ENCODE measurements around the gene AKT2. TPM values are rescaled to one million over a fixed set of nuclear protein-coding genes. Genes with fewer than 3 reads are reported as not detected.

The AKT2 gene
- total RNA-seq, 2 experiments from 2014 or later = 139 to 144 TPM

DNA sequence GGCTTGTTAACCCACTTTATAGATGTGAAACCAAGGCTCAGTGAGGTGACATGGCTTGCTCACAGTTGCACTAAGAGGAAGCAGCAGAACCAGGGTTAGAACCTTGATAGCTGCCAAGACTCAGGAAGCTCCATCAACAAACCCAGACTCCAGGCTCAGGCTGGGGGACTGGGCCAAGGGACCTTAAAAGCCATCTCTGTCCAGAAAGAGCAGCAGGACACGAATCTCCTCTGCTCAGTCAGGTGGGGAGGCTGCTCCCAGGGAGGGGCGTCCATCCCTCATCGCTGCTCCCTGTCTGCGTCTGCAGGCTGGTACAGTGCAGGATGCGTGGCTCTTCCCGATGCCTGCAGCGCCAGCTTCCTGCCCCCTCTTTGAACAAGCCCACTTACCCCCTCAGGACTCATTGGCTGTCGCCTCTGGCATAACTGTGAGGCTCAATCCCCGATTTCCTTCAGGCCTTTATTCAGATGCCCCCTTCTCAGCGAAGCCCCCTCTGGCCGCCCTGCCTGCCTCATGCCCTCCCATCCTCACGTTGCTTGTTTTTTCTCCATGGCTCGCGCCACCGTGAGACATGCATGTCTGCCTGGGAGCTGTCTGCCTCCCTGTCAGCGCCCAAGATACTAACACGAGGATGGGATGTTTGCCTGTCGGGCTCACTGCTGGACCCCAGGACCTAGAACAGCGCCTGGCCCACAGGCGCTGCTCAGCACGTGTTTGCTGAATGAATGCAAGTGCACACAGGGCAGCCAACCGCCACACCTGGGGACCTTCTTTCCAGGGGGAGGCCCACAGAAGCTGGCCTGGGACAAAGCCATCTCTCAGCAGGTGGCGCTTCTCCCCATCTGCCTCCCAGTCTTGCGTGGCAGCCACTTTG lies 21.5 kb downstream of the AKT2 start:
- TF ChIP-seq, protein P1, sequence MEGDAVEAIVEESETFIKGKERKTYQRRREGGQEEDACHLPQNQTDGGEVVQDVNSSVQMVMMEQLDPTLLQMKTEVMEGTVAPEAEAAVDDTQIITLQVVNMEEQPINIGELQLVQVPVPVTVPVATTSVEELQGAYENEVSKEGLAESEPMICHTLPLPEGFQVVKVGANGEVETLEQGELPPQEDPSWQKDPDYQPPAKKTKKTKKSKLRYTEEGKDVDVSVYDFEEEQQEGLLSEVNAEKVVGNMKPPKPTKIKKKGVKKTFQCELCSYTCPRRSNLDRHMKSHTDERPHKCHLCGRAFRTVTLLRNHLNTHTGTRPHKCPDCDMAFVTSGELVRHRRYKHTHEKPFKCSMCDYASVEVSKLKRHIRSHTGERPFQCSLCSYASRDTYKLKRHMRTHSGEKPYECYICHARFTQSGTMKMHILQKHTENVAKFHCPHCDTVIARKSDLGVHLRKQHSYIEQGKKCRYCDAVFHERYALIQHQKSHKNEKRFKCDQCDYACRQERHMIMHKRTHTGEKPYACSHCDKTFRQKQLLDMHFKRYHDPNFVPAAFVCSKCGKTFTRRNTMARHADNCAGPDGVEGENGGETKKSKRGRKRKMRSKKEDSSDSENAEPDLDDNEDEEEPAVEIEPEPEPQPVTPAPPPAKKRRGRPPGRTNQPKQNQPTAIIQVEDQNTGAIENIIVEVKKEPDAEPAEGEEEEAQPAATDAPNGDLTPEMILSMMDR (IDR thresholded peaks at IDR 0.05) = no peak
- intact Hi-C loops (cut with micrococcal nuclease) = no loop called here
- POLR2A ChIA-PET = interaction anchor here (0.5 to 1.2 kb wide), 4 partner anchors 11 to 1901 kb away, joined by 3 read pairs; no protein-coding TSS in a partner anchor
- ATAC-seq = no peak
- Mint-ChIP-seq H3K36me3 (ENCODE audit: low read depth) (peaks cover 33% of the 10 kb centered on the region), H3K27me3 (no peaks in the 10 kb centered on the region), H3K4me3 (no peak overlapping the region), H3K9me3 (no peaks in the 10 kb centered on the region), H3K4me1 (ENCODE audit: low read depth) (peaks cover 23% of the 10 kb centered on the region), H3K27ac (no peak overlapping the region)
- no peak for DNase-seq
- CTCF ChIA-PET = no interaction called here

DNA sequence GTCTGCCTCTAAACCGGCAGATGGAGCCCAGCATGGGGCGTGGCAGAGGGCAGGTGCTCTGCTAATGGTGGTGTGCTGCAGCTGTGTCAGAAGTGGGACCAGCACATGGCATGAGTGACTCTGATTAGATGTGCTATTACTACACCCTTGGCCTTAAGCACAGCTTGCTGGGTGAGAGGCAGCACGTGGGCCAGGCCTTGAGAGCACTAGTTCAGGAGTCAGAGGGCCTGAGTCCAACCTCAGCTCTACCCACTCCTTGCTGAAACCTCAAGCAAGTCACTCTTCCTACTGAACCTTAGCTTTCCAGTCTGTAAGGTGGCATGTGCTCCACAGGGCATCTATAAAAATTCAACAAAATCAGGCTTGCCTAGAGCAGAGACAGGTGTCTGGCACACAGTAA lies 22.7 kb downstream of the AKT2 start:
- POLR2A ChIA-PET = interaction anchor here (0.9 kb wide), 1 partner anchor 13 kb away, joined by 3 read pairs; no protein-coding TSS in a partner anchor
- H3K9me3 Mint-ChIP-seq = no peaks in the 10 kb centered on the region
- H3K27ac Mint-ChIP-seq = no peak overlapping the region
- CTCF ChIA-PET = interaction anchor here (0.7 kb wide), 1 partner anchor 10 kb away, joined by 3 read pairs; no protein-coding TSS in a partner anchor
- H3K27me3 Mint-ChIP-seq = no peaks in the 10 kb centered on the region
- TF ChIP-seq, protein P1 (IDR thresholded peaks at IDR 0.05) = no peak
- intact Hi-C loops (cut with micrococcal nuclease) = no loop called here
- H3K36me3 Mint-ChIP-seq (ENCODE audit: low read depth) = peaks cover 28% of the 10 kb centered on the region
- no peak overlapping the region for H3K4me3 Mint-ChIP-seq
- no peak for ATAC-seq
- DNase-seq = no peak
- H3K4me1 Mint-ChIP-seq (ENCODE audit: low read depth) = peaks cover 22% of the 10 kb centered on the region

DNA sequence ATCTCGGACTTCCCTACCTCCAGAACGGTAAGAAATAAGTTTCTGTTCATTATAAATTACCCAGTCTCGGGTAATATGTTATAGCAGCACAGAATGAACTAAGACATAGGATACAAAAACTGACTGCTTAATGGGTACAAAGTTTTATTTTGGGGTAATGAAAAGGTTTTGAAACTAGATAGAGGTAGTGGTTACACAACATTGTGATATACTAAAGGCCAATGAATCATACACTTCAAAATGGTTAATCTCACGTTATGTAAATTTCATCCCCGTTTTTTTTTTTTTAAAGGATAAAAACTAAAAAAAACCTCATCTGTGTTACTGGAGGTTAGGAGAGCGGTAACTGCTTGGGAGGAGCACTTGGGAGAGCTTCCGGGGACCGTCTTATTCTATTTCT lies 23.5 kb downstream of the AKT2 start:
- ChIA-PET POLR2A (interaction anchor here (0.9 kb wide), 1 partner anchor 12 kb away, joined by 3 read pairs; no protein-coding TSS in a partner anchor), CTCF (no interaction called here)
- no peak for DNase-seq
- H3K4me1 Mint-ChIP-seq (ENCODE audit: low read depth) = peaks cover 24% of the 10 kb centered on the region
- no peaks in the 10 kb centered on the region for H3K27me3 Mint-ChIP-seq
- no peak for ATAC-seq
- no peaks in the 10 kb centered on the region for H3K9me3 Mint-ChIP-seq
- no peak overlapping the region for H3K4me3 Mint-ChIP-seq
- H3K27ac Mint-ChIP-seq = no peak overlapping the region
- TF ChIP-seq, protein P1 (IDR thresholded peaks at IDR 0.05) = no peak
- H3K36me3 Mint-ChIP-seq (ENCODE audit: low read depth) = peaks cover 27% of the 10 kb centered on the region
- intact Hi-C loops (cut with micrococcal nuclease) = no loop called here

DNA sequence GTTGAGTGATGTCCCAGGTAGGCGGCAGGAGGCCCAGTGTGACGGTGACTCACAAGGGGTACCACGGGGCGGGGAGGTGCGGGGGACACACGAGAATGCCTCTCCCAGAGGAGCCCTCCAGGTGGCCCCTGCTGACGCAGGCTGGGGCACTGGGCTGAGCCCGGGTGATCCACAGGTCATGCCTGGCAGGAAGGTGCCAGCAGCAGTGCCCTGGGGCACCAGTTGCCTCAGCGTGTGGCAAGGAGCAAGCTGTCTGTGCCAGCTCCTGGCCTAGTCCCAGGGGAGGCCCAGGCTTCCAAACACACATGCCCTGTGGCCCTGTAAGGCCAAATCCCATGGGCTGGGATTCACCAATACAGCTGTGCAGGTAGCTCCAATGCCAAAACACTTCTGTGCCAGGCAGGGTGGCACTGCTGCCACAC lies 28.0 kb downstream of the AKT2 start:
- ATAC-seq (no peak), DNase-seq (no peak)
- ChIA-PET POLR2A (no interaction called here), CTCF (no interaction called here)
- TF ChIP-seq, protein P1 (IDR thresholded peaks at IDR 0.05) = no peak
- no peaks in the 10 kb centered on the region for H3K9me3 Mint-ChIP-seq
- no peaks in the 10 kb centered on the region for H3K27me3 Mint-ChIP-seq
- H3K36me3 Mint-ChIP-seq (ENCODE audit: low read depth) = peaks cover 28% of the 10 kb centered on the region
- intact Hi-C loops (cut with micrococcal nuclease) = no loop called here
- peaks cover 26% of the 10 kb centered on the region for H3K4me1 Mint-ChIP-seq (ENCODE audit: low read depth)
- H3K4me3 Mint-ChIP-seq = no peak overlapping the region
- no peak overlapping the region for H3K27ac Mint-ChIP-seq

DNA sequence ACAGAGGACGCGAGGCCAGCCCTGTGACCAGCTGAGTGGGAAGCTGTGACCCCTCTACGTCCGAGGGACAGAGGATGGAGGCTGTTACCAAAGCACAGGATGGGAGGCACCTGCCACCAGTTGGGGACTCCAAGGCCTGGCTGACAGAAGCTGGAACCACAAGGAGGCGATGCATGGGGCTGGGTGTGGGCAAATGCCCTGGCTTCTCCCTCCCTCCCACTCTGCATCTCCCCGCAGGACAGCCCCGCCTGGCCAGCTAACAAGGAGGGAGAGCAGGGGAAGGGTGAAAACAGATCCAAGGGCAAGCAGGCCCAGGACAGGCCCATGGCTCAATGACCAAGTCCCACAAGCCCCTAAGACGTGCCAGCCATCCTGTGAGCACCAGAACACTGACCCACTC lies 28.6 kb downstream of the AKT2 start:
- Mint-ChIP-seq H3K9me3 (no peaks in the 10 kb centered on the region), H3K27me3 (no peaks in the 10 kb centered on the region), H3K27ac (no peak overlapping the region), H3K4me3 (no peak overlapping the region), H3K36me3 (ENCODE audit: low read depth) (peaks cover 26% of the 10 kb centered on the region), H3K4me1 (ENCODE audit: low read depth) (peaks cover 20% of the 10 kb centered on the region)
- intact Hi-C loops (cut with micrococcal nuclease) = no loop called here
- DNase-seq = no peak
- ATAC-seq = no peak
- ChIA-PET CTCF (no interaction called here), POLR2A (interaction anchor here (0.7 kb wide), 1 partner anchor 58 kb away, joined by 3 read pairs; no protein-coding TSS in a partner anchor)
- TF ChIP-seq, protein P1 (IDR thresholded peaks at IDR 0.05) = no peak
